ENCODE data around the gene DNAH2. TPM values are rescaled to one million over a fixed set of nuclear protein-coding genes. Genes with fewer than 3 reads are reported as not detected.

The DNAH2 gene
- under 1 TPM in 2 of 4 donors, not detected in 2; 0.08 to 0.31 TPM for total RNA-seq

- Histone ChIP-seq H3K36me3 (no peaks in the 10 kb centered on the region), H3K4me1 (peaks cover 0 to 23% (median 7%) of the 10 kb centered on the region in 3 donors), H3K9me3 (no peaks in the 10 kb centered on the region), H3K27ac (peak within 1 kb of the TSS in 3 of 4 donors; percentile 64 to 80 (median 70)), H3K27me3 (peaks cover 49% of the 10 kb centered on the region), H3K4me3 (peak within 1 kb of the TSS; percentile 45 to 64)
- 0 to 1% methylated on average over 6 to 17 of the region's 64 CpGs for WGBS, 2 donors (ENCODE audit: low coverage in 1 of 2)
- peak; percentile 88 for ATAC-seq
- TF ChIP-seq EP300 (IDR thresholded peaks at IDR 0.05) (no peak), CTCF (IDR thresholded peaks at IDR 0.05) (peak in 2 of 4 experiments; percentile 45 to 71), POLR2AphosphoS5 (IDR thresholded peaks at IDR 0.05) (peak; percentile 37)
Measured at GRCh38 chr17:7716901-7717755, at the start of gene DNAH2. Gene DNAH2, plus strand, starts transcription at chr17:7717744. Its CDS starts 1,991 bp downstream, at chr17:7719735.

GRCh38 chr17:7668482-7668881 is 49.1 kb upstream of the DNAH2 start:
- no peaks in the 10 kb centered on the region for H3K4me1 ChIP-seq
- H3K4me3 ChIP-seq = no peak overlapping the region
- no peak for TF ChIP-seq CTCF (IDR thresholded peaks at IDR 0.05)
- TF ChIP-seq POLR2A (IDR thresholded peaks at IDR 0.05) = no peak
- no peak for TF ChIP-seq EP300 (IDR thresholded peaks at IDR 0.05)
- TF ChIP-seq POLR2AphosphoS5 (IDR thresholded peaks at IDR 0.05) = no peak
- no peak for ATAC-seq
- peaks cover 0 to 5% (median 0%) of the 10 kb centered on the region in 3 donors for H3K9me3 ChIP-seq
- H3K27me3 ChIP-seq = no peaks in the 10 kb centered on the region
- no peak overlapping the region for H3K27ac ChIP-seq
- 67 to 94% methylated on average over 1 to 7 of the region's 7 CpGs for WGBS, 2 donors (ENCODE audit: low coverage in 1 of 2)
- H3K36me3 ChIP-seq = peaks cover 2 to 80% of the 10 kb centered on the region in 2 donors

GRCh38 chr17:7673239-7673638 is 44.3 kb upstream of the DNAH2 start:
- H3K27ac ChIP-seq = no peak overlapping the region
- H3K9me3 ChIP-seq = peaks cover 0 to 10% (median 0%) of the 10 kb centered on the region in 3 donors
- no peaks in the 10 kb centered on the region for H3K27me3 ChIP-seq
- H3K4me3 ChIP-seq = no peak overlapping the region
- ATAC-seq = no peak
- TF ChIP-seq EP300 (IDR thresholded peaks at IDR 0.05) = no peak
- peak in 1 of 4 experiments; percentile 9 for TF ChIP-seq CTCF (IDR thresholded peaks at IDR 0.05)
- 86% methylated on average over 2 of the region's 2 CpGs; no CpG with 5 or more reads in 1 of the 2 donors for WGBS, 2 donors (ENCODE audit: low coverage in 1 of 2)
- H3K36me3 ChIP-seq = peaks cover 3 to 84% of the 10 kb centered on the region in 2 donors
- H3K4me1 ChIP-seq = no peaks in the 10 kb centered on the region

GRCh38 chr17:7674934-7675333 is 42.6 kb upstream of the DNAH2 start:
- H3K36me3 ChIP-seq = peaks cover 3 to 67% of the 10 kb centered on the region in 2 donors
- H3K27me3 ChIP-seq = no peaks in the 10 kb centered on the region
- no peak overlapping the region for H3K4me3 ChIP-seq
- TF ChIP-seq POLR2A (IDR thresholded peaks at IDR 0.05) = no peak
- TF ChIP-seq POLR2AphosphoS5 (IDR thresholded peaks at IDR 0.05) = no peak
- no peak for TF ChIP-seq EP300 (IDR thresholded peaks at IDR 0.05)
- H3K9me3 ChIP-seq = peaks cover 0 to 10% (median 0%) of the 10 kb centered on the region in 3 donors
- H3K4me1 ChIP-seq = no peaks in the 10 kb centered on the region
- 45 to 63% methylated on average over 2 to 4 of the region's 14 CpGs for WGBS, 2 donors (ENCODE audit: low coverage in 1 of 2)
- H3K27ac ChIP-seq = no peak overlapping the region
- no peak for ATAC-seq

GRCh38 chr17:7676533-7676932 is 41.0 kb upstream of the DNAH2 start:
- WGBS, 2 donors (ENCODE audit: low coverage in 1 of 2) = 79 to 100% methylated on average over 3 of the region's 5 CpGs
- Histone ChIP-seq H3K36me3 (peaks cover 3 to 51% of the 10 kb centered on the region in 2 donors), H3K4me3 (no peak overlapping the region), H3K9me3 (peaks cover 0 to 10% (median 0%) of the 10 kb centered on the region in 3 donors), H3K27ac (no peak overlapping the region), H3K27me3 (no peaks in the 10 kb centered on the region), H3K4me1 (no peaks in the 10 kb centered on the region)
- no peak for TF ChIP-seq POLR2AphosphoS5 (IDR thresholded peaks at IDR 0.05)
- TF ChIP-seq POLR2A (IDR thresholded peaks at IDR 0.05) = no peak
- TF ChIP-seq EP300 (IDR thresholded peaks at IDR 0.05) = no peak
- no peak for TF ChIP-seq CTCF (IDR thresholded peaks at IDR 0.05)
- no peak for ATAC-seq
